HG02938 (cell line): ENCODE data around the gene ZFHX2.
"Not testable (repeated sequence)": the region's sequence is repeated elsewhere in the genome, so short reads cannot be mapped to it uniquely, and the experiment has no call there.

Experiments
- ATAC-seq: cut with Tn5 transposase; IDR thresholded peaks from one replicate; pipeline ENCODE4 v1.9.1; 2021; ENCODE audit warnings: mild to moderate bottlenecking, moderate library complexity; ENCODE audit not compliant: unreplicated experiment

Gene ZFHX2

DNA sequence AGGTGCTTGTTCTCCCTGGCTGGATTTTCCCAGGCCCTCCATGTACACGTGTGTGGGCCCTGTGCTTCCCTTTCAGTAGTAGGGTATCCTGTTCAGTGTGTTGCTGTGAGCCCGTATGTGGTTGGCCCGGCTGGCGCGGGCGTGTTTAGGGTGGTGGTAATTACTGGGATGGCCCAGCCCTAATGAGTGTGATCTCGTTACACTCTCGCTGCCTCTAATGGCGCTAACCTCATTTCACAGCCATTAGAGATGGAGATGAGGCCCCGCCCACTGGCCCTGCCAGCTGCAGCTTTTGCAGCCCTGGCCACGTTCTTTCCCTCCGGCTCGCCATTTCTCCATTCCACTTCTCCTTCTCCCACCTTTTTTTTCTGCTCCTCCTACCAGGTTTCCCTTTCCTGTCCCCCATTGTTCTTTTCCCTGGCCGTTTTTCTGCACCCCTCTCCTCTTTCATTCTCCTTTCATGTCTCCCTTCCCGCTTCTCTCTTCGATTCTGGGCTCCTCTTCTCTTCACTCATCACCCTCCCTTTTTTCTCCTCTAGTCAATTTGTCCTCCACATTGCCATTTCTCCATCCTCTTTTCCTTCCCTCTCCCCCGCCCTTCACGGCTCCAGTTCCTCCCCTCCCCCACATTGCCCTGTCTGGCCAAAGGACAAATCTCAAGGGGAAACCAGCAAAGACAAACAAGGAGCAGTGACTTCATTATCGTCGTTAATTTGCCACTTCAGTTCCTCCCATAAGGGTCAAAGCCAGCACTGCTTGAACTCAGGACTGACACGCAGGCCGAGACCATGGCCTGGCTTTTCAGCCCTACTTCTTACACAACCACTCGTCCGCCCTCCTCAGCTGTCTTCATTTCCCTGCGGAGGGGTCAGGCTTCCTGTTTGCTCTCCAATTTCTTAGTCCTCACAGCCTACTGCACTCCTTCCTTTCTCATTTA is 6.8 kb downstream of the ZFHX2 start:
- no peak for ATAC-seq

DNA sequence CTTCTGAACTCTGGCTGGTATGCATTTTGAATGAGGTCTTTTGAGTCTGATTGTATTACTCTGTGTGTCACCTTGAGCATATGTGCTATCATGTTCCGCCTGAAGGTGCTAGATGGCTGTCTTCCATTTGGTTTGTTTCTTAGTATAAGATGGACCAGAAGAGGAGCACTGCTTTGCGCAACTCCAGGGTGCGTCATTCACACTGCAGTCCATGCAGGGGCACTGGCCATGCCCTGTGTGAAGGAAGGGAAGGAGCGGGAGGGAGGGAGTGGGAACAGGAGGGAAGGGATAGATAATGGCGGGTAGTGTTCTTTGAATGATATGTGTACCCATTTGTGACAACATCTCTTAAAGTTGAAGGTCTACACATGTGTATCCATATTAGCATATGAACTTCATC is 8.2 kb downstream of the ZFHX2 start:
- ATAC-seq = no peak

DNA sequence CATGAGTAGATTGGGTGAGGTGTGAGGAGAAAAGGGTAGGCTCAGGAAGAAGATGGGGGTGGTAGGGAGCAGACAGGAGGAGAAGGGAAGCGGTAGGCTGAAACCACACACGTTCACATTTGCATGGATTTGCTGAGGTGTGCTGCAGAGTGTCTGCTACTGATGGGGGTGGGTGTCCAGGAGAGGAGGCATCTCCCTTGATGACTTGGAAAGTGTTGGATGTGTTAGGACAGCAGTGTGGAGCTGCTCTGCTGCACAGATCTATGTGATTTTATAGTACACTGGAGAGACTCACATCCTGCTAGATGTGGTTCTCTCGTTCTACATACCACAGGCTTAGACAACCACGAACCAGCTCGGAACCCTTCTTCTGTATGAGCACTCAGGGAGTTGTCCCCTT is 9.3 kb downstream of the ZFHX2 start:
- ATAC-seq = no peak

DNA sequence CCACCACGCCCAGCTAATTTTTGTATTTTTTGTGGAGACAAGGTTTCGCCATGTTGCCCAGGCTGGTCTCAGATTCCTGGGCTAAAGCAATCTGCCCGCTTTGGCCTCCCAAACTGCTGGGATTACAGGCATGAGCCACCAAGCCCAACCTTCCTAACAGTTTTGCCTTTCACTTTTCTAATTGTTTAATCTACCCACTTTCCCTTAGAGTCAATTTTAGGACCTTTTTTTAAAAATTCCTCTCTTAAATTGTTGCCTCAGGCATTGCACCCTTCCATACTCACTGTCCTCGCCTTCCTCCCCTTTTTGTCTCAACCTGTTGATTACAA is 11.5 kb downstream of the ZFHX2 start:
- ATAC-seq = no peak

DNA sequence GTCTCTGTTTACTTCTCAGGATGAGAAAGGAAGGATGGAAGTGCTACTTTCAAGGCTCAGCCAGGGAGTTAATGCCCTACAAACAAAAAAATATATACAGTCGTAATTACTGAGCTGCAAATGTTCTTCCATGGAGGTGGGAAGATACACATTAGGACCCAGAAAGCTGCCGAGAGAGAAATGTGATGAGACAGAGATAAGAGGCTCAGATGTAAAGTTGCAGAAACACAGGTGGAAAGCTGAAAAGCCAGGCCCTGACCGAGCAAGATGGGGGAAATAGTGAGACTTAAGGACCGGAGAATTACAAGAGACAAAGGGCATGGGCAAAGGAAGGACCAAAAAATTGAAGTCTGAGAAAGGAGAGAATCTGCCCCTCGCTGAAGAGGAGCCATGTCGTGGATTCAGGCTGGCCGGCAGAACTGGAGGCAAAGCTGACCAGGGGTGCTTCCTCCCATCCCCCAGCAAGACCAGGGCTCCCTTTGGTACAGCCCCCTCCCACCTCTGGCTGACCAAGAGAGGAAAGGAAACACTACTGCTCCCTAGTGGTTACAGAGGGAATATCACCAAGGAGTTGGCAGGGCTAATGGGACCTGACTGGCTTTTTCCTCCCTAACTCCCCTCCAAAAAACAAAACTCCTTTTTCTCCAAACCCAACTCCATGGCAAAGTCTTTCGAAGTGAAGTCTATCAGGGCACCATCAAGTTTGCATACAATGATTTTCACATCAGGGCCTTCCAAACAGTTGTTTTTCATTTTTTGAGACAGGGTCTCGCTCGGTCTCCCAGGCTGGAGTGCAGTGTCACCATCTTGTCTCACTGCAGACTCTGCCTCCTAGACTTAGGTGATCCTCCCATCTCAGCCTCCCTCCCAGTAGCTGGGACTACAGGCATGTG is 12.1 kb downstream of the ZFHX2 start:
- no peak for ATAC-seq

DNA sequence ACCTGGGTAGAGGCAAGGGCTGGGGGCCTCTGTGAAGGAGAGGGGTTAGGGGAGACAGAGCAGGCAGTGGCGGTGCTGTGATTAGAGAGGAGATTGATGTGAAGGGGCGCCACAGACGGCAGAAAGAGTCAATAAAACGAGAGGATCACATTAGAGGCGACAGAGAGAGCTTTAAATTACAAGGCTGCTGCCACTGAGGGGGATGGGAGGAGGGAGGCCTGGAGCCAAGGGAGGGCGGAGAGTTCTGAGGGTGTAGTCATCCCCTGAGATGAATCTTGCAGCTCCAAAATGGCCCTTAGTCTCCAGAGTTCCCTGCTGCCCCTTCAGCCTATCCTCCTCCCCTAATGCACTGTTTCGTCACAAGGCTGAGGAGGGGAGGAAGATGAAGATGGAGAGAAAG is 12.8 kb downstream of the ZFHX2 start:
- no peak for ATAC-seq

DNA sequence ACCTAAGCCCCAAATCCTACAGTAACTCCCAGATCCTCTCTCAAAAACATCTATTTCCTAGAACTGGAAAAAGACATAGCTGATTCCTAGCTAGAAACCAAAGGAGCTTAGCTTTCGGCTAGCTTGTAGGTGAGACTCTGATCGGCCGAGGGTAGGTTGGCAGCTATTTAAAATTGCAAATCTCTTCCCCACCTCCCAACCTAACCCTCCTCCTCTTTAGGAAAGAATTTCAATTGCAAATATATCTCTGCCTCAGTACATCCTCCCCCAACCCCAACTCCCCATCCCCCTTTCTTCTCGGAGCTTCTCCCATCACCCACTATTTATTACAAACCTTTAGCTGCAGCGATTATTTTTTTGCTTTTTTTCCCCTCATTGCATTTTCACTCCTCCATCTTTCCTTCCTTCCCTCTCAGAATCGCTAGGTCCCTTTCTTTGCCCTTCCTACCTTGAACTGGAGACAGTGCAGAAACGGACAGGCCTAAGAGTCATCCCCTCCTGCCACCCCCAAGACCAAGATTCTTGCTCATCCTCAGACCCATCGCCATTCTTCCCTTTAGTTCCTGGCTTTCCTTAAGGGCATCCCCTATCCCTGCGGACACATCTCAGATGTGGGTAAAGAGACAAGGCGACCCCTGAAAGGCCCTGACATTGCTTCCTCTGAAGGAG is 13.4 kb downstream of the ZFHX2 start:
- no peak for ATAC-seq

DNA sequence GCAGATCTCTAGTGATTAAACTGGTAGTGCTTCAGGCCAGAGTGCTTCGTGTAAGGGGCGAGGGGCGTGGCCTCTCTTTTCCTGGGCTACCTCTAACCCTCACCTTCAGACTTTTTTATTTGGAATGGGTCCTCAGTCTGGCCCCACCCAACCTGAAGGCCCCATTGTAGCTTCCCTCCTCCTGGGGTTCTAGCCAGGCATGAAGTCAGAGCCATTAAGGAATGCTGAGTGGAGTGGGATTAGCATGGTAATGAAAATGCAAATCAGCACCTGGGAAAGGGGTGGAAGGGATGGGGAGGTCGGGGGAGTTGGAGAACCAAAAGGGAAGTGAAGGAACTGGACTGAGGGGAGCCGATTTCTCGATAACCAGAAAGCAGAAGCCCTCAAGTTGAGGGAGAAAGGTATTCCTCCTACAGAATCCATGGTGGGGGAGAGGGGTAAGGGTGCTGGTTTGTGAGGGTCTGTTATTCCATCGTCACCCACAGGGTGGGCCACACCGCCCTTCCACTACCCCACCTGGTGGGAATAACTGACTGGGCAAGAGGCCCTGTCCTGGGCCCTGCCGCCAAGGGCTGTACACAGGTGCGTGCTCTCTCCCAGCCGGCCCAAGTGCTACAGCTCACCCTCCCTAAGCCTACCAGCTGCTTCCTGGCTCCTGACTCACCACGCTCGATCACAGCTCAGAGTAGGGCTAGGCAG is 14.1 kb downstream of the ZFHX2 start:
- ATAC-seq = no peak

DNA sequence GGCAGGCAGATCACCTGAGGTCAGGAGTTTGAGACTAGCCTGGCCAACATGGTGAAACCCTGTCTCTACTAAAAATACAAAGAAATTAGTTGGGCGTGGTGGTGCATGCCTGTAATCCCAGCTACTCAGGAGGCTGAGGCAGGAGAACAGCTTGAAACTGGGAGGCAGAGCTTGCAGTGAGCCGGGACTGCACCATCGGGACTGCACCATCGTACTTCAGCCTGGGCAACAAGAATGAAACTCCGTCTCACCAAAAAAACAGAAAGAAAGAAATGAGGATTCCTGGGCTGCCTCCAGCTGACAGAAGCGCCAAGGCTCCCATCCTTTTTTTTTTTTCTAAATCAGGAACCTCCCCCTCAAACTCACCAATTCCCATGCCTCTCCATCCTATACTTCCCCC is 14.7 kb downstream of the ZFHX2 start:
- ATAC-seq = not testable (repeated sequence)

DNA sequence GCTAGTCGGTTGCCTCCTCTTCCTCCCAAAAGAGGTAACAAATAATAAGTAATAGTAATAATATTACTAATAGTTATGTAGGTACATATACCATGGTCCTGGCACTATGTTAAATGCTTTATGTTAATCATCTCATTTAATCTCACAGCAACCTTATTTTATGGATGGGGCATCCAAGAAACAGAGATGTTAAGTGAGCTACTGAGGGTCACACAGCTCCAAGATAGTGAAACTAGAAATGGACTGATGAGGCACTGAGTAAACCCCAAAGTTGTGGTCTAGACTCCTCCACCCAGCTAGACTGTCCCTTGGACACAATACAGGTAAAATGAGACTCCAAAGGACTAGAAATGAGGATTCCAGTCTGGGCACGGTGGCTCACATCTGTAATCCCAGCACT is 15.1 kb downstream of the ZFHX2 start:
- no peak for ATAC-seq

DNA sequence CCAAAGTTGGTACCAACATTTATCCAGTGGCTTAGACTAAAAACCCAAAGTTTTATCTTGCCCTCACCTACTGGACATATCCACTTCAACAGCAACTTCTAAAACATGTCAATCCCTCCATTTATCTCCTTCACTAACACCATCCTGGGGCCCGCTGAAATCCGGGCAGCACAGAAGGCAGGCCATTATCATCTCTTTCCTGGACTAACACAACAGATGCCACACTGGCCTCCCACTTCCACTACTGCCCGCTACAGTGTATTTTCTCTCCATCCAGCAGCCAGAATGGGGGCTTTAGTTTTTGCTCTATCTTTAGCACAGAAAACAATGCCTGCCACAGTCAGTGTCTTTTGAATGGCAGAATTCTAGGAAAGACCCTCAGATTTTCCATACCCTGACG is 15.6 kb downstream of the ZFHX2 start:
- no peak for ATAC-seq

DNA sequence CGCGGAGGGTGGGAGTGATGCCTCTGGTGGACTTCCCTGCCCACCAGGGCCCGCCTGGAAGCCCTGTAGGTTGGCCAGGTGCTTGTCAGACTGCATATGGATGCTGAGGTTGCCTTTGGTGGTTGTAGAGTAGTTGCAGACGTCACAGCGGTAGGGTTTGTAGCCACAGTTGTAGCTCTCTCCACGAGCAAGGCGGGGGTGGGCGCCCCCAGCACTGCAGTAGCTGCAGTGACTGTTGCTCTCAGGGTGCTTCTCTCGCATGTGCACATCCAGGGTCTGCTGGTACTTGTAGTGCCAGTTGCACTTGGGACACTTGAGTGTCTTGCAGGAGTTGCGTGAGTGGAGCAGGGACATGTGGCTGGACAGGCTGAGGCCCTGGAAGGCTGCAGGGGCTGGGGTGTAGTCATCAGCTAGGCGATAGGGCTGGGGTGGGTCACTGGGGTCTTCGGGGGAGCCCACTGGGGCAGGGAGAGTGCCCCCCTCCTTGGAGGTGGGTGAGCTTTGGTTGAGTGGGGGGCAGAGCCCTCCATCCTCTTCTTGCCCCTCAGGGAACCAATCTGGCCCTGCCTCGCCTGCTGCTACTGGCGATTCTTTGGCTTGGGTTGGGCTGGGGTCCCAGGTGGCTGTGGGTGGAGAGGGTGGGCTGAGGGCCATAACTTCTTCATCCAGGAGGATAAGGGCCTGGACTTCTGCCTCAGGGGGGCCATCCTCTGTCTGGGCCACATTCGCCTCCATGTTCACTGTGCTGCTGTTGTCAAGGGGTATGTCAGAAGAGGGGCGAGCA is 17.7 kb downstream of the ZFHX2 start:
- no peak for ATAC-seq

DNA sequence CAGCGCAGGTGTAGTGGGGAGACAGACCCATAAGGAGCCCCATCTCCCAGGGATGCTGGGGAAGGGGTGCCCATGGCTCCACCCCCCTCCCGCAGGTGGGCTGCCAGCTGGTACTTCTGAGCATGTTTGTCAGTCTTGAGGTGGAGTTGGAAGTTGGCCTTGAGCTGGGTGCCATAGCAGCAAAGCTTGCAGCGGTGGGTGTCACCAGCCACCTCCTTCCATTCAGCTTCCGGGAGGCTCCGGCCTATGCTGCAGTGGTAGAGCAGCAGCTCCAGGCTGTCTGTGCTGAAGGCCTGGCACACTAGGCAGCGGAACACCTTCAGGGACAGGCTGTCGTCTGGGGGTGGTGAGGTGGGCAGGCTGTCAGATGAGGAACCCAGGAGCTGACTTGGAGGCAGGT is 18.9 kb downstream of the ZFHX2 start:
- ATAC-seq = no peak

DNA sequence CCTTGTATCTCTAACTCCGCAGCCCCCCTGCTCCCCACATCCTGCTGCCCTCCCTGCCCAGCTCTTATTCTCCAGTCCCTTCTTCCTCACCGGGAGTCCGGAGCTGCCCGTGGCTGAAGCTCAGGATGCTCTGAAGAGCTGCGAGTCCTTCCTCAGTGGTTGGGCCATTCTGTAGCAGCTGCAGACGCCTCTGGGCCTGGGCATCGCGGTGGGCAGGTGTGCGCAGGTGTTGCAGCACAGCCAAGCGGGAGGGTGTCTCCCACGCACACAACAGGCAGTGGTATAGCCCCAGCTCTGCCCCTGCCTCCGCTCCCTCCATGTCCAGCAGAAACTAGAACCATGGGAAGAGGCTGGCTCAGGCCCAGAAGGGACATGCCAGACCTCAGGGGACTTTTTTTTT is 20.2 kb downstream of the ZFHX2 start:
- no peak for ATAC-seq

DNA sequence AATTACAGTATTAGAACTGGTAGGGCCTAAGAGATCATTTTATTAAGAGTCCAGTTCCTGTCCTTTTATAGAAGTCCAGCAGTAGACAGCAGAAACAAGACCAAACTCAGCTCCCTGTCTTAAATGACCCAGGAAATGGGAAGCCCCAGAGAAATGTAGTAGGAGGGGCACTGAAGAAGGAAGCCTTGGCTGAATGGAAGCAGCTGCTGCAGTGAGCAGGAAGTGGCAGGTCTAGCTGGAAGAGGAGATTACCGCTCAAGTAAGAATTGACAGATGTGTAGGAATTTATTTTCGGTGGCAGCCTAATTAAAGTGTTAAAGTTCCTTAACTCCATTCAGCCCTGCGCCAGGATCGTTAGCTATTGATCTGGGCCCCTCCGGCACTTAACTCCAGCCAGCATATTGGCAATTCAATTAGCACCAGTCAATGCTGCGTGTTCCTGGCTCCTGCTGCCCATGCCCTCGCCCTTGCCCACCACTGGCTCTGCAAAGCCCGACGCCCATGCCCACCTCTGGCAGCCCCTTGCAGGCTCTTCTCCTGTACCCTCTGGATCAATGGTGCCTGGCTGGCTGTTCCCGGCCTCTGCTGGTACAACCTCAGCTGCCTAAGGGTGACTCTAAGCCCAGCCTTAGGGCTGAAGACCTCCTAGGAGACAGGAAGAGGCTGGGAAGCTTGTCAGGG is 21.1 kb downstream of the ZFHX2 start:
- no peak for ATAC-seq

DNA sequence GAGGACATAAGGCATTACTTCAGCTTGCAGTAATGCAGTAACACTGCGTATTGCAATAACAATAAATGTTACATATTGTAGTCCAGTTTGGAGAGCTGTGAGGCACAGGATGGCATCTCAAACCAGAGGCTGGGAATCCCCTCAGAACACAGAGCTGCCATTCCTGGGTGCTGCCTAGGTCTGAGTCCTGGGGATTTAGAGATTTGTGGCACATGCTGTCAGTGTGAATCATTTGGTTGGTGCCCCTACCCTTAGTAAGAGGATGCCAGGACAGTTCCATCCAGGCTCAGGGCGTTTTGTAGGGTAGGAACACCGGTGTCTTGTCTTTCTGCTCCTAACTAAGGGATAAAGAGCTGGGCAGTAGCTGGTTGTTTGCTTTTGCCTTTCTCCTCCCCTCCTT is 22.5 kb downstream of the ZFHX2 start:
- no peak for ATAC-seq

DNA sequence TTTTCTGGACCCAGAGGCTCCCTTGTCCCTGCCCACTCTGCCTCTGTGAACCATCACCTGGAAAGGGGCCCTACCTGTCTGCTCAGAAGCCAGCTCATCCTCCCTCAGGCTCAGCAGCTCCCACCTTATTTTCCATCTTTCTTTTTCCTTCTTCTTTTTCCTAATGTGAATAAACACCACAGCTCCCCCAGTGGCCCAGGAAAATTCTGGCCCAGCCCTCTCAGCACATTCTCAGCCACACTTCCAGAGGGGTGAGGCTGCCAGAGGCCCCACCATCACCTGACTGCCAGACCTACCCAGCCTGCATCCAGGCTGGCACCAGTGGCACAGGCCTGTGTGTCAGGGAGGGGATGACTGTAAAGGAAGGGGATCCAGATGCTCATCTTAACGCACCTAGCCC is 23.0 kb downstream of the ZFHX2 start:
- ATAC-seq = no peak

DNA sequence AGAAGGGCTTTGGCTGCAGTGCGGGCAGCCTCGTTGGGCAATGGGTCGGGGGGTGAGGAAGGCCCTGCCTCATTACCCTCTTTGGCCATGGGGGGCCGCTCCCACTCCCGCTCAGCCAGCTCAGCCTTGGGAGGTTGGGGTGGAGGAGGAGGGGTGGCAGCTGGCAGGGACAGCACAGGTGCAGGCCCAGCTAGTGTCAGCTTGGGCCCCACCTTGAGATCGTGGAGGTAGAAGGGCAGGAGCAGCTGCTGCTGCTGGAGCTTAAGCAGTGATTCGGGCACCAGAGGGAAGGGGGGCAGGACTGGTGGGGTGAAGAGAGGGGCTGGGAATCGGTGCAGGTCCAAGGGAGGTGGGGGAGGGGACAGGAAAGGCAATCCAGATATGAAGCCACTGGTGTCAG is 26.0 kb downstream of the ZFHX2 start:
- ATAC-seq = no peak

DNA sequence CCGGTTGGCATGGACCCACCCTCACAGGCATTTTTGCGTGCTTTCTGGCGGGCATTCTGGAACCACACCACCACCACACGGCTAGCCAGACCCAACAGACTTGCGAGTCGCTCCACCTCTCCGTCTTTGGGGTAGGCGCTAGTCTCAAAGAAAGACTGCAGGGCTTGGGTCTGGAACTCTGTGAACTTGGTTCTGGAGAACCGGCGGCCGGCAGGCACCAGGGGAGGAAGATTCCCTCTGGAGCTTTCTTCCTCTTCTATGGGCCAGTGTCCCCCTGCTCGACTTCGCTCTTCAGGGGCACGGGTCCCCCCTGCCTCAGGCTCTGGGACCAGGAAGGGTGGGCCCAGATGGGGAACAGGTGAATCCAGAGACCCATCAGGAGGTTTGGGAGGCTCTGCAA is 26.6 kb downstream of the ZFHX2 start:
- ATAC-seq = no peak
